GM19035 (cell line): ENCODE measurements around the gene KRT82.
"Not testable (repeated sequence)": the region's sequence is repeated elsewhere in the genome, so short reads cannot be mapped to it uniquely, and the experiment has no call there.

Experiments
- ATAC-seq: cut with Tn5 transposase; IDR thresholded peaks from one replicate; pipeline ENCODE4 v1.9.1; 2021; ENCODE audit not compliant: unreplicated experiment

KRT82 gene

GRCh38 chr12:52405922-52406385 lies at the start of gene KRT82:
TSS of gene KRT82 (minus strand) at chr12:52406335. CDS start at chr12:52406277, 58 bp downstream.
- no peak for ATAC-seq

GRCh38 chr12:52455821-52456220 lies 49.7 kb upstream of the KRT82 start:
- ATAC-seq, result no peak

- ATAC-seq, result no peak
These were observed 48.5 kb upstream of the KRT82 start for GRCh38 chr12:52454411-52455201.

GRCh38 chr12:52452101-52452500 lies 46.0 kb upstream of the KRT82 start, which contains the start of gene KRT6B:
TSS of gene KRT6B (minus strand) at chr12:52452146. CDS start at chr12:52452078, 68 bp downstream.
- ATAC-seq, result no peak

GRCh38 chr12:52448228-52448627 lies 42.1 kb upstream of the KRT82 start:
- no peak for ATAC-seq

- ATAC-seq, result not testable (repeated sequence)
These were observed 41.1 kb upstream of the KRT82 start for GRCh38 chr12:52447196-52447595.

GRCh38 chr12:52446367-52447045 lies 40.4 kb upstream of the KRT82 start:
- ATAC-seq, result no peak

GRCh38 chr12:52445876-52446275 lies 39.7 kb upstream of the KRT82 start:
- ATAC-seq, result no peak

- ATAC-seq, result no peak
These were observed 38.8 kb upstream of the KRT82 start for GRCh38 chr12:52444647-52445595.

GRCh38 chr12:52443966-52444365 lies 37.8 kb upstream of the KRT82 start:
- no peak for ATAC-seq

GRCh38 chr12:52442600-52443061 lies 36.5 kb upstream of the KRT82 start:
- no peak for ATAC-seq

- no peak for ATAC-seq
These were observed 35.3 kb upstream of the KRT82 start for GRCh38 chr12:52441320-52441911.

GRCh38 chr12:52440821-52441319 lies 34.7 kb upstream of the KRT82 start:
- no peak for ATAC-seq

- ATAC-seq, result no peak
These were observed 33.7 kb upstream of the KRT82 start for GRCh38 chr12:52439845-52440244.

GRCh38 chr12:52439420-52439819 lies 33.3 kb upstream of the KRT82 start:
- ATAC-seq, result no peak

GRCh38 chr12:52438305-52439301 lies 32.5 kb upstream of the KRT82 start:
- ATAC-seq, result no peak

- ATAC-seq, result no peak
These were observed 31.4 kb upstream of the KRT82 start for GRCh38 chr12:52437508-52437907.

GRCh38 chr12:52436828-52437474 lies 30.8 kb upstream of the KRT82 start:
- no peak for ATAC-seq
